T-helper 22 cell (primary cell): Measurements from ENCODE around the gene XPC.
A peak's percentile ranks its signal among the peaks of the same experiment; 100 is the strongest.

ENCODE experiments used
- DNase-seq: peaks from one replicate; pipeline ENCODE4 v3.0.0-alpha.2; 2020; ENCODE audit warnings: low read depth

XPC gene

GRCh38 chr3:14147617-14148016, 30.8 kb downstream of the XPC start:
- DNase-seq = no peak

- DNase-seq = no peak
These were observed 31.4 kb downstream of the XPC start for GRCh38 chr3:14147066-14147435.

- no peak for DNase-seq
These were observed 31.9 kb downstream of the XPC start for GRCh38 chr3:14146381-14147065.

- no peak for DNase-seq
These were observed 32.6 kb downstream of the XPC start for GRCh38 chr3:14145670-14146380.

- DNase-seq = no peak
These were observed 33.2 kb downstream of the XPC start for GRCh38 chr3:14145236-14145635.

GRCh38 chr3:14144423-14145075, 33.9 kb downstream of the XPC start:
- DNase-seq = peak; percentile 75

- DNase-seq = no peak
These were observed 34.9 kb downstream of the XPC start for GRCh38 chr3:14143271-14144225.

- peak; percentile 74 for DNase-seq
These were observed 35.7 kb downstream of the XPC start for GRCh38 chr3:14142567-14143270.

- no peak for DNase-seq
These were observed 36.6 kb downstream of the XPC start for GRCh38 chr3:14141602-14142341.

GRCh38 chr3:14141144-14141543, 37.3 kb downstream of the XPC start:
- DNase-seq = no peak

GRCh38 chr3:14140668-14141067, 37.7 kb downstream of the XPC start:
- DNase-seq = no peak

- DNase-seq = no peak
These were observed 38.6 kb downstream of the XPC start for GRCh38 chr3:14139771-14140170.

GRCh38 chr3:14138878-14139655, 39.3 kb downstream of the XPC start:
- DNase-seq = no peak

- DNase-seq = no peak
These were observed 40.1 kb downstream of the XPC start for GRCh38 chr3:14138109-14138877.

GRCh38 chr3:14137445-14137844, 41.0 kb downstream of the XPC start:
- no peak for DNase-seq

GRCh38 chr3:14137004-14137403, 41.4 kb downstream of the XPC start:
- no peak for DNase-seq

GRCh38 chr3:14135581-14135980, 42.8 kb downstream of the XPC start:
- DNase-seq = no peak

- no peak for DNase-seq
These were observed 44.1 kb downstream of the XPC start for GRCh38 chr3:14134291-14134690.

GRCh38 chr3:14133876-14134275, 44.5 kb downstream of the XPC start:
- no peak for DNase-seq
